HG03095 (cell line): ENCODE results near the gene HSBP1L1.

Experiments
- ATAC-seq: cut with Tn5 transposase; IDR thresholded peaks from one replicate; pipeline ENCODE4 v1.9.1; 2021; ENCODE audit warnings: moderate library complexity; ENCODE audit not compliant: unreplicated experiment

Gene HSBP1L1

DNA sequence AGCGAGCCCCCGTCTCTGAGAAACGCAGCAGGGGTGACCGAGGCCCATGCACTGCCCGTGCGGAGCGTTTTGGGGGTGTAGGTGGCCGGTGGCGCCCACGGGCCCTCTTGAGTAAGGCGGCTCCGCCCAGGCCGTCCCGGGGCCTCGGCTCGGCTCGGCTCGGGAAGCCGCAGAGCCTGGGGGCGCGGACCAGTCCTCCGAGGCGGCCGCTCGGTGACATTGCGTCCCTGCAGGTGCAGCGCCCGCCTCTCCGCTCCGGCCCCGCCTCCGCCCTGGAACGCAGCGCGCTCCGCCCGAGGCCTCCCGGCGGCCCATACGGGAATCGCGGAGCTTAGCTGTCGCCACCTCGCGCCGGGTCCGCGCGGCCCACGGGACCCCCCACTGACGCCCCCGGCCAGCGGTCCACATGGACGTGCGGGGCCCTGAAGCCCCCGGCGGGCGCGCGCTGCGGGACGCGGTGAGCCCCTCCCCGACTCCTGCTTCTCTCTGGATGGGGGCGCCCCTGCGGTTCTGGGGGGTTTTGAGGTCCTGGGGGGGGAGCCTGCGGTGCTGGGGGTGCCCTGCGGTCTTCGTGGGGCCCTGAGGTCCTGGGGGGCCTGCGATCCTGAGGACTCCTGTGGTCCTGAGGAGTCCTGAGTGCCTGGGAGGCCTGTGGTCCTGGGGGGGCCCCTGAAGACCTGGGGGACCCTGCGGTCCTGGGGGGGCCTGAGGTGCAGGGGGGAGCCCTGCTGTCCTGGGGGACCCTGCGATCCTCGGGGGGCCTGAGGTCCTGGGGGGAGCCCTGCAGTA lies at the start of gene HSBP1L1:
Gene HSBP1L1, plus strand, starts transcription at position 314 of the 789 bp plus-strand sequence. Its CDS starts 93 bp downstream, at position 407.
- ATAC-seq, result peak; percentile 48

DNA sequence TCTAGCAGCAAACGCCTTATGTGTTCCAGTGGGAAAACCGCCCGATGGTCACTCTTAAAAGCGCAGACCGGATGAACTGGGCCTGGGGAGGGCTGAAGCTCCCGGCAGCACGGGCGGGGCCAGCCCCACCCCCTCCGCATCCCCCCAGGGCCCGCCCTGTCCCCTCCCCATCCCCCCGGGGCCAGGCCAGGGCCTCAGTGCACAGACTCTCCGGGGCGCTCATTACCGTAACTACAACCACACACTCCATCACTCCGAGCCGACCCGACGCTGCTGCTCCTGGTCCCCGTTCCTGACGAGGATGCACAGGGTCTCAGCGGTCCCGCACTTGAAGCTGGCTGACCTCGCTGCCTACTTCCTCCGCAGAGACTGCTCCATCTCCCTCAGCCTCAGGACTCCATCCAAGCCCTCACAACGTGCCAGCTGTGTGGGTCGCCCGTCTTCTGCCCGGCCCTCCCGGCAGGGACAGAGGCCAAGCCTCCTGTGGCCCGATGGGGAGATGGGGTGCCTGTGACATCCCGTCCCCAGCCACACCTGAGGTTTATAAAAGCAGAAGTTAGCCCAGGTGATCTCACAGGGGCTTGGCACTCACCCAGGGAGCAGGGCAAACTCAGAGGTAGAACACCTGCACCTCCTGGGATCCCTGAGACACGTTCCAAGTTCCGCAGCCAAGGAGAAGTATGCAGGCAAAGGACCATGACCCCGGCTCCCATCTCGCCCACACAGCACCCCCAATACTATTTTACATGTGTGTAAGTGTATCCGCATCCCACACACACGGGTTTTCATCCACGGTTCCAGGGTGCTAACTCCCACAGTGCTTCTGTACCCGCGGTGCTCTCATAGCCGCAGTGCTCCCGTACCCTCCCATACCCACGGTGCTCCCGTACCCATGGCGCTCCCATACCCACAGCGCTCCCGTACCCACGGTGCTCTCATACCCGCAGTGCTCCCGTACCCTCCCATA lies 49.0 kb upstream of the HSBP1L1 start:
- no peak for ATAC-seq

DNA sequence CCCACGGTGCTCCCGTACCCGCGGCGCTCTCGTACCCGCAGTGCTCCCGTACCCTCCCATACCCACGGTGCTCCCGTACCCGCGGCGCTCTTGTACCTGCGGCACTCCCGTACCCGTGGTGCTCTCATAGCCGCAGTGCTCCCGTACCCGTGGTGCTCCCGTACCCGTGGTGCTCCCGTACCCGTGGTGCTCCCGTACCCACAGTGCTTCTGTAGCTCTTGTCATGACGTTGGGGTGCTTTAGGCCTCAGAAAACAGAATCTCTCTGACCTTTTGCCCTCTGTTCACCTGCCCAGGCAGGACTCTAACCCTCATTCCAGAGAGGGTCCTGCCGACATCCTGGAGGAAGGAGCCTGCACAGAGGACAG lies 48.3 kb upstream of the HSBP1L1 start:
- ATAC-seq, result no peak

- no peak for ATAC-seq
Measured at GRCh38 chr18:79916546-79917168, 47.8 kb upstream of the HSBP1L1 start.

DNA sequence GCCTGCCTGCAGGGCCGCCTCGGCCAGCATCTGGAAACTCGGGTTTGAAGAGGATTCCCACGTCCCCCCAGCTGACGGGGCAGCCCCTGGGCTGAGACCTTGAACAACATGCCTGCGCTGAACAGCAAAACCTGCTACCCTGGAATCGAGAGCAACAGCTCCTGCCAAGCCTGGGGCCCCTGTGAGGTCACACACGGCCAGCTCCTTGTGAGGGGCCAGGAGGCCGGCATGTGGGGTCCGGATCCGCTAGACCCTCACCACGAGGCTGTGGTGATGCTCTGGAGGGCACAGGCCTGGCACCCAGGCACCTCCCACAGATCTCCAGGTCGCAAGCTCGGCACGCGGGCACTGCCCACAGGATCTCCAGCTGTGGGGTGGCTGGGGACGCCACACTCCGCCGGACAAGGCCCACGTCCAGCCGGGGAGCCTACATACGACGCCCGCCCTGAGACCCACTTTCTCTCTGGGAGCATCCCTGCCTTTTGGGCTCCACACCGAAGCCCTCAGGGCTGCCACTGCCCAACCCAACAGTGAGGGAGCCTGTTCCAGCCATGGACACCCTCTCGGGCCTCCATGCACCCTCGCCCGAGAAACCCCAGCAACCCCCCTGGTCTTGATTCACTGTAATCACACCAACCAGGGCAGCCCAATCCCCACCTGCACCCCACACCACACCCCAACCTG lies 47.1 kb upstream of the HSBP1L1 start:
- ATAC-seq, result no peak

DNA sequence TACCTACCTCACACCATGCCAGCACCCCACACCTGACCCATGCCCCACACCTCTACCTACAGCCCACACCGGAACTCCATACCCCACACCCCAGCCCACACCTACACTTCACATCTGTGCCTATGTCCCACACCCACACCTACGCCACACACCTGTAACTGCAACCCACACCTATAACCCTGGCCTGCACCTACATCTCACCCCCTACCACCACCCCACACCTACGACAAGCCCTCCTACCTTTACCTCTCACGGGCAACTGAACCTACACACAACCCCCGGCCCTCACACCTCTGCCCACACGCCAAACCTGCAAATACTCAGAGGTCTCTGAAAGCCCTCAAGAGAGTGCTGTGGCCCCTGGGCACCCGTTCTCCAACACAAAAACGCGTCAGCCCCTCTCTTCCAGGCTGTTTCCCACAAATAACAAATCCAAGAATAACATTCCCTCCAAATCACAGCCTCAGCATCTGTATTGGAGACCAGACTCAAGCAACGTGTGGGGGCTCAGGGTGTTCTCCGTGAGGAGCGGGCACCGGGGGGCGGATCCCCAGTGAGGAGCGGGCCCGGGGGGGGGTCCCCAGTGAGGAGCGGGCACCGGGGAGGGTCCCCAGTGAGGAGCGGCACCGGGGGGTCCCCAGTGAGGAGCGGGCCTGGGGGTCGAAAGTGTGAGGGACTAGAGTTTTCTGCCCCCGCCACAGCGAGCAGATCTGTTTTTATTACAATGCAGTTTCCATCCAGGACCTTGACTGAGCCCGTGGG lies 46.4 kb upstream of the HSBP1L1 start:
- no peak for ATAC-seq

GRCh38 chr18:79918615-79919011 lies 45.8 kb upstream of the HSBP1L1 start:
- ATAC-seq, result no peak

DNA sequence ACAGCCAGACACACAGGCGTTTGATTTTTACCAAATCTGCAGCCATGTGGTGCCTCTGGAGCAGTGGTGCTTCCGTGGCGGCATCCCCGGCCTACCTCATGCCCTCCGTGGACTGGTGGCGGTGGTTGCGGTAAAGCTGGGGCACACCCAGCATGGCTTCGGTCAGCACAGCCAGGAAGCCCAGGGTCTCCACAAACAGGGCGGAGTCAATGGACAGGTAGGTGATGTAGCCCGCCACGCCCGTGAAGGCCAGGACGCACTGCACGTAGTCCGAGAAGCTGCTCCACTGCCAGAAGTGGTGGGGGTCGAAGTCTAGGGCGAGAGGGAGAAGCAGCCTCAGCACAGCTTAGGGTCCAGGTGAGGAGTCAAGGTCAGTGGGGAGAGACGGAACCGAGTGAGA lies 45.4 kb upstream of the HSBP1L1 start:
- ATAC-seq, result no peak

DNA sequence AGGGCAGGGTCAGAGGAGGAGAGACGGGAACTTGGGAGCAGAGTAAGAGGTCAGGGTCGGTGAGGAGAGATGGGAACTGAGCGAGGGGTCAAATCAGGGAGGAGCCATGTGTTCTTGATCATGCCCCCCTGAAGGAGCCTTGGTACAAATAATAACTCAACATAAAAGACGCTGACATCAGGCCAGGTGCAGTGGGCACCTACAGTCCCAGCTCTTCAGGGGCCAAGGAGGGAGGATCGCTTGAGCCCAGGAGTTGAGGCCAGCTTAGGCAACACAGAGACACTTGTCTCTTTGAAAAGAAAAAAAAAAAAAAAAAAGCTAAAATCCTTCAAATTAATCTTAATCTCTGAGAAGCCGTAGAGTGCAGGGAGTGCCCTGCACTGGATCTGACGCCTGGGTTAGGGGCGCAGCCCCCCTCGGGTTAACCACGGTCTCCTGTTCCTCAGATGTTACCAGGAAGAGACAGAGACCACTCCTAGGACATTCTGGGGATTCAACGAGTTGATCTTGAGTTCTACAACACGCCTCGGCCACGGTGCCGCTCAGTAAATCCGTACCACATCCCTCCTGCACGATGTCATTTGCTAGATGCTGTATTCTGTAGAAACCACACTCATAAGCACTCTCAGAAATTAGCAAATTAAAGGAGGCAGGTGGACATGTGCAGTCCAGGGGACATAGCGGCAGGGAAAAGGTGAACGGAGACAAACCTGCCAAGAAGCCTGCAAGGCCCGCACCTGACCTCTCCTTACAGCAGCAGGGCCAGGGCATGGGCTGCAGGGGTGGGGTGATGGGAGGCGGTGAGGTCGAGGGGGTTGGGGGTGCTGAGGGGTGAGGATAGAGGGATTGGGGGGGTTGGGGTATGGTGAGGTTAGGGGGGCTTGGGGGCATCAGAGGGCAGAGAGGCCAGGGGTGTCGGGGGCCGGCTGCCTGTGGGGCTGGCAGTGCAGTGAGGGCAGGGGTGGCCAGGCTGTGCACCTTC lies 42.2 kb upstream of the HSBP1L1 start:
- ATAC-seq, result no peak

- no peak for ATAC-seq
Measured at GRCh38 chr18:79922971-79923411, 41.5 kb upstream of the HSBP1L1 start.

DNA sequence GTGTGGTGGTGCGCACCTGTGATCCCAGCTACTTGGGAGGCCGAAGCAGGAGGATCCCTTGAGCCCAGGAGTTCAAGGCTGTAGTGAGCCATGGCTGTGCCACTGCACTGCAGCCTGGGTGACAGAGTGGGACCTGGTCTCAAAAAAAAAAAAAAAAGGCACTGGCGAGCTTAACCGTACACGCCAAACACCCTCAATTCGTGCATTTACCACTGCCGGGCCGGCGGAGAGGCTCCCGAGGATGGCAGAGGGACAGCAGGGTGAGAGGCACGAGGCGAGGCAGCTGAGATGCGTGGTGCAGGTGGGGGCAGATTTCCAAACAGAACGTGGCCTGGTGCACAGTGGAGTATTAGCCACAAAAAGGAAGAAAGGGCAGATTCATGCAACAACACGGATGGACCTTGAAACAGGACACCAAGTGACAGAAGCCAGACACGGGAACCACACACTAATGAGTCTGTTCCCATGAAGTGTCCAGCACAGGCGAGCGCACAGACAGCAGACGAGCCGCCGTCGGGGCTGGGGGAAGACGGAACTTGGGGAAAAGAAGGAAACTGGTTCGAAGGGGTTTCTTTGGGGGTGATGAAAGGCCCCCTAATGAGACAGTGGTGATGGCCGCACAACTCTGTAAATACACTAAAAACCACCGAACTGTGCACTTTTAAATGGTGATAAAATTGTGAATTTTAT lies 40.4 kb upstream of the HSBP1L1 start:
- ATAC-seq, result no peak

- no peak for ATAC-seq
Measured at GRCh38 chr18:79924814-79925731, 39.4 kb upstream of the HSBP1L1 start.

DNA sequence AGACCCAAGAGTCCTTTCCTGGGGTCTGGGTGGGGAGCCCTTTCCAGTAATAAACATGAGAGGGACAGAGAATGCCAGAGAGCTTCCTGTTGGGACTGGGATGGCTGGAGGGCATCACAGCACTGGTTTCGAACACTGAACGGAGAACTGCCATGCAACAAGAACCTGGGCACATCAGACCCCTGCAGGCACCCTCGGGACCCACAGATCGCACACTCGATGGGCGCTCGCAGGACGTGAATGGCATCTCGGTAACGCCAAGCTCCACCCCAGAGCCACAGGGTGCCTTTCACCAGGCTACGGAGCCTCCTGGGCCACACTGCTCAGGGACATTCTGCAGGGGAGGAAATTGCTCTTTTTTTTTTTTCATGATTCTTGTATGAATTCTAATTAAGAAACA lies 38.1 kb upstream of the HSBP1L1 start:
- no peak for ATAC-seq

DNA sequence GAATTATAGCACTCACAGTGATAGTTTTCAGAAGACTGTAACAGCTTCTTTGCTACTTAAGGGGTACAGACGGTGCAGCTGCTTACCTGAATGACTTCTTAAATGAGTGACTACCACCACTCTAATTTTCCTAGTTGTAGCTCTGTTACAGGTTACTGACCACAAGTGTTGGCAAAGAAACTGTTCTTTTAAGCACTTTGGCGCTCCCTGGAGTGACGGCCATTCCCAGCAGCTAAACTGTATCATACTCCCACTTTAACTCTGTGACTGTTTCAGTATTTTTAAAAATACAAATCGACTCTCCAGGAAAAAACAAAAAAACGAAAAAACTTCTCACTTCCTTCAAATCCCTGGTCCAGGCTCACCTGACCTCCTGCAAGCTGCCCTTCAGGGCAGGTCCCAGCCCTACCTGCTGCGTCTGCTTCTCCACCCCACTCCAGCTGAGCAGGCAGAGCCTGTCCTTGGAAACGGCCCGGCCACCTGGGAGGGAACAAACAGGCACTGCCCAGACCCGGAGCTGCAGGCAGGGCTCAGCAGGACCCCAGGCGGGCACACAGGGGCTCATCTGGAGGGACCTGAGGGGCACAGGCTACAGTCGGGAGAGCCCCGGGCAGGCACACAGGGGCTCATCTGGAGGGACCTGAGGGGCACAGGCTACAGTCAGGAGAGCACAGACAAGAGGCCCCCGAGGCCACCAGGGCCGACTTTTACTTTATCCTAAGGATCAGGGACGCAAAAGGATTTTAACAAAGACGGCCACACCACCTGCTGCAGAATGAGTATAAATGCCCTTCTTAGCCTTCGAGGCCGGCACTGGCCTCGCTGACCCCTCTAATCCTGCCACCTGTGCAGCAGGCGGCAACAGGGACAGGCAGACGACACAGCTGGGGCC lies 37.5 kb upstream of the HSBP1L1 start:
- no peak for ATAC-seq

DNA sequence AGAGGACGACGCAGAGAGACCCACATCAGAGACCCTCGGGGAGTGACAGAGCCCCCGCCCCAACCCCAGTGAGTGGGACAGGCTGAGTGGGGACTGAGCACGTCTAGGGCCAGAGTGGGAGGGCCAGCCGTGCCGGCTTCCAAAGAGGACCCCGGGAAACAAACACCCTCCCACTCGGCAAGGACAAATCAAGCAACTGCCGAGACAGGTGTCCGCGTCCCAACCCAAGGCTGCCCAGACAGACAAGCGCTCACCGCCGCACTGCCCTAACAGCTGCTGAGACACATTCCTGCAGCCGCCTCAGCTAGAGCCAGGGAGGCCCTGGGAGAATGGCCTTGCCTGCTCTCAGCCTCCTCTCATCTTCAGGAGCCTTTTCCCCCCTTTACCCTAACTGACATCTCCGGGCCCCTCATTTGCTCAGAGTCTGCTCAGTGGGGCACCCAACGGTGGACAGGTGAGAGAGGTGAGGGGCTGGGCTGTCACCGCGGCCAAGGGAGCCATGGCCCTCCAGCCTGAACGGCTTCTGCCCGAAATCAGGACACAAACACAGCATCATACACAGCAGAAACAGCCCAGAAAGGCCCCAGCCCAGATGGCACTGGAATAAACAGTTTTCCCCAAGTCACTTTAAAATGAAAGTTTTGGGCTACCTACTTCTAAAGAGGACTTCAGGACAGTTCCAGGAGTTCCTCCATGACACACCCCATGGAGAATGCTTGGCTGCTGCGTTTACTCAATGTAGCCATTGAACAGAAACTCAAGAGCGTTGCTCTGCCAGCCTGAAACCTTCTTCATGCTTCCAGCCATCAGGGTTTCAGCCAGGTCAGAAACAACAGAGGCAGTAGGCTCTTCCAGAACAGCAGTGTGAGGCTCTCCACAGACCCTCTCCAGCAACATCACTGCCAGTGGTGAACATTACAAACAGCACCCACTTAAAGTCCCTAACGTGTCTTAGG lies 36.6 kb upstream of the HSBP1L1 start:
- ATAC-seq, result no peak
